PFSK-1 (cell line): ENCODE data around the gene NHLRC4.

ENCODE experiments used
- POLR2AphosphoS5 ChIP-seq: IDR thresholded peaks from 2 replicates; pipeline ENCODE4 v1.6.1; 2012; ENCODE audit warnings: low read depth, mild to moderate bottlenecking, control low read depth, low read length, moderate library complexity
- REST ChIP-seq, 2 experiments: IDR thresholded peaks; 2 replicates each; pipeline versions ENCODE4 v1.6.1 to v1.8.0; 2011 to 2012; ENCODE audit warnings: low read depth in 2 of 2, low read length in 2 of 2, control low read depth in 1 of 2, inconsistent platforms in 1 of 2, mild to moderate bottlenecking in 1 of 2, moderate library complexity in 1 of 2; ENCODE audit not compliant: insufficient read depth in 1 of 2
- SIN3A ChIP-seq: IDR thresholded peaks from 2 replicates; pipeline ENCODE4 v1.6.1; 2012; ENCODE audit warnings: mild to moderate bottlenecking, low read length, moderate library complexity, borderline replicate concordance; ENCODE audit not compliant: insufficient read depth
- TAF1 ChIP-seq: IDR thresholded peaks from 2 replicates; pipeline ENCODE4 v1.6.1; 2012; ENCODE audit warnings: low read length, control low read depth, borderline replicate concordance; ENCODE audit not compliant: insufficient read depth

GRCh38 chr16:577796-578195 is 11.0 kb downstream of the NHLRC4 start:
- TF ChIP-seq REST (IDR thresholded peaks at IDR 0.05; ENCODE audit: insufficient read depth in 1 of 2, low read depth in 2 of 2, low read length in 2 of 2): no peak
- TF ChIP-seq TAF1: no peak
- TF ChIP-seq SIN3A: no peak
- no peak for TF ChIP-seq POLR2AphosphoS5
